ENCODE data around the gene CHN1. TPM values are rescaled to one million over a fixed set of nuclear protein-coding genes. Genes with fewer than 3 reads are reported as not detected.

Gene CHN1
- total RNA-seq, 1 donor from 2014 or later, result 61.0 TPM

GRCh38 chr2:175011505-175011904 is 6.3 kb upstream of the CHN1 start:
- TF ChIP-seq, protein P1, sequence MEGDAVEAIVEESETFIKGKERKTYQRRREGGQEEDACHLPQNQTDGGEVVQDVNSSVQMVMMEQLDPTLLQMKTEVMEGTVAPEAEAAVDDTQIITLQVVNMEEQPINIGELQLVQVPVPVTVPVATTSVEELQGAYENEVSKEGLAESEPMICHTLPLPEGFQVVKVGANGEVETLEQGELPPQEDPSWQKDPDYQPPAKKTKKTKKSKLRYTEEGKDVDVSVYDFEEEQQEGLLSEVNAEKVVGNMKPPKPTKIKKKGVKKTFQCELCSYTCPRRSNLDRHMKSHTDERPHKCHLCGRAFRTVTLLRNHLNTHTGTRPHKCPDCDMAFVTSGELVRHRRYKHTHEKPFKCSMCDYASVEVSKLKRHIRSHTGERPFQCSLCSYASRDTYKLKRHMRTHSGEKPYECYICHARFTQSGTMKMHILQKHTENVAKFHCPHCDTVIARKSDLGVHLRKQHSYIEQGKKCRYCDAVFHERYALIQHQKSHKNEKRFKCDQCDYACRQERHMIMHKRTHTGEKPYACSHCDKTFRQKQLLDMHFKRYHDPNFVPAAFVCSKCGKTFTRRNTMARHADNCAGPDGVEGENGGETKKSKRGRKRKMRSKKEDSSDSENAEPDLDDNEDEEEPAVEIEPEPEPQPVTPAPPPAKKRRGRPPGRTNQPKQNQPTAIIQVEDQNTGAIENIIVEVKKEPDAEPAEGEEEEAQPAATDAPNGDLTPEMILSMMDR (conservative IDR thresholded peaks at IDR 0.05), result no peak
- no peak for DNase-seq (ENCODE audit: low read depth, low spot score)
- Mint-ChIP-seq H3K4me1 (peaks cover 15% of the 10 kb centered on the region), H3K27me3 (ENCODE audit: low read depth) (peaks cover 12% of the 10 kb centered on the region), H3K4me3 (no peak overlapping the region), H3K36me3 (ENCODE audit: low read depth) (no peaks in the 10 kb centered on the region), H3K27ac (ENCODE audit: unreplicated experiment) (no peak overlapping the region), H3K9me3 (no peaks in the 10 kb centered on the region)

GRCh38 chr2:175010848-175011254 is 5.7 kb upstream of the CHN1 start:
- H3K4me3 Mint-ChIP-seq, result no peak overlapping the region
- peaks cover 15% of the 10 kb centered on the region for H3K27me3 Mint-ChIP-seq (ENCODE audit: low read depth)
- TF ChIP-seq, protein P1 (conservative IDR thresholded peaks at IDR 0.05), result no peak
- H3K9me3 Mint-ChIP-seq, result no peaks in the 10 kb centered on the region
- H3K4me1 Mint-ChIP-seq, result peaks cover 21% of the 10 kb centered on the region
- H3K27ac Mint-ChIP-seq (ENCODE audit: unreplicated experiment), result no peak overlapping the region
- no peak for DNase-seq (ENCODE audit: low read depth, low spot score)
- H3K36me3 Mint-ChIP-seq (ENCODE audit: low read depth), result no peaks in the 10 kb centered on the region

GRCh38 chr2:175009917-175010621 is 4.9 kb upstream of the CHN1 start:
- no peaks in the 10 kb centered on the region for H3K9me3 Mint-ChIP-seq
- no peak overlapping the region for H3K27ac Mint-ChIP-seq (ENCODE audit: unreplicated experiment)
- peak overlapping the region; percentile 6 for H3K4me3 Mint-ChIP-seq
- H3K27me3 Mint-ChIP-seq (ENCODE audit: low read depth), result peaks cover 16% of the 10 kb centered on the region
- peaks cover 24% of the 10 kb centered on the region for H3K4me1 Mint-ChIP-seq
- no peaks in the 10 kb centered on the region for H3K36me3 Mint-ChIP-seq (ENCODE audit: low read depth)
- no peak for DNase-seq (ENCODE audit: low read depth, low spot score)
- TF ChIP-seq, protein P1 (conservative IDR thresholded peaks at IDR 0.05), result no peak

DNA sequence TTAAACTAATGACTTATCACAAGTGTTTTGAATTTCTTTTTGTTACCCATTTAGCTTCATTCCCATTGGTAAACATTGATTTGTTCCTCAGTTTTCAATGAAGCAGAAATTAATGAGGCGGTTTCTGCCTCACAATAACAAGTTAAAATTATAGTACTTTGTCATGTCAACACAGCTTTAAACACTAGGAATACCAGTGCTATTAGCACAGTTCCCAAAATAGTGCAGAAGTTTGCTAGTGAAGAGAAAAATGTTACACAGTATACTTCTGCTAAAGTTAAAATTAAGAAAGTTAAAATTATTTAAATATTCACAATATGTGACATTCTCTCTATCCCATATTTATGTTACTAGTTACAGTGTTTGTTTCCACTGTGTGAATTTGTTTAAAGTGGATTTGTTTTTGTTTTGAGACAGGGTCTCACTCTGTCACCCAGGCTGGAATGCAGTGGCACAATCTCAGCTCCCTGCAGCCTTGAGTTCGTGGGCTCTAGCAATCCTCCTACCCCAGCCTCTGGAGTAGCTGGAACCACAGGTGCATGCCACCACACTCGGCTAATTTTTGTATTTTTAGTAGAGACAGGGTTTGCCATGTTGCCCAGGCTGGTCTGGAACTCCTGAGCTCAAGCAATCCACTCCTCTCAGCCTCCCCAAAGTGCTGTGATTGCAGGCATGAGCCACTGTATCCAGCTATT is 3.8 kb upstream of the CHN1 start:
- DNase-seq (ENCODE audit: low read depth, low spot score), result no peak
- H3K36me3 Mint-ChIP-seq (ENCODE audit: low read depth), result no peaks in the 10 kb centered on the region
- TF ChIP-seq, protein P1 (conservative IDR thresholded peaks at IDR 0.05), result no peak
- H3K4me3 Mint-ChIP-seq, result no peak overlapping the region
- H3K27me3 Mint-ChIP-seq (ENCODE audit: low read depth), result peaks cover 16% of the 10 kb centered on the region
- H3K9me3 Mint-ChIP-seq, result no peaks in the 10 kb centered on the region
- H3K27ac Mint-ChIP-seq (ENCODE audit: unreplicated experiment), result no peak overlapping the region
- H3K4me1 Mint-ChIP-seq, result peaks cover 30% of the 10 kb centered on the region

DNA sequence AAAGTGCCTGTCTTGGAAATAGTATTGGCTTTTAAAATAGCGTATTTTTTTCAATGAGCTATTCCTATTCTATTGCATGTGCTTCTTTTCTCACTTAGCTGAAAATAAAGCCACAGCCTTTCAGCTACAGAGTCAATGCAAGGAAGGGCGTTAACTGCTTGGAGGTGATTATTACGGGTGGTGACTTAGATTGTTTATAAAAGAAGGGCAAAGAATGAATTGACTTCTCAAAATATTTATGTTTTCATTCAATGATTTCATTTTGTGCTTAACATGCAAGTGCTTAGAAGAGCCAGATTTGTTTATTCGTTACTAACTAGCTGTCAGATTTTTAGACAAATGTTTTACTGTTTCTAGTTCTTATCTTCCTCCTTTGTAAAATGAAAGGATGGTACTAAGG is 2.8 kb upstream of the CHN1 start:
- Mint-ChIP-seq H3K27me3 (ENCODE audit: low read depth) (peaks cover 16% of the 10 kb centered on the region), H3K4me1 (peaks cover 37% of the 10 kb centered on the region), H3K27ac (ENCODE audit: unreplicated experiment) (no peak overlapping the region), H3K36me3 (ENCODE audit: low read depth) (no peaks in the 10 kb centered on the region), H3K4me3 (peak overlapping the region; percentile 54), H3K9me3 (no peaks in the 10 kb centered on the region)
- TF ChIP-seq, protein P1 (conservative IDR thresholded peaks at IDR 0.05), result no peak
- no peak for DNase-seq (ENCODE audit: low read depth, low spot score)

Data from neural crest cell (in vitro differentiated cells).